ENCODE results near the gene CTNNA3. TPM values are rescaled to one million over a fixed set of nuclear protein-coding genes. Genes with fewer than 3 reads are reported as not detected.

Gene CTNNA3
- total and polyA plus RNA-seq, 12 donors, result 0.03 to 14.4 (median 0.47) TPM; not detected in 1

DNA sequence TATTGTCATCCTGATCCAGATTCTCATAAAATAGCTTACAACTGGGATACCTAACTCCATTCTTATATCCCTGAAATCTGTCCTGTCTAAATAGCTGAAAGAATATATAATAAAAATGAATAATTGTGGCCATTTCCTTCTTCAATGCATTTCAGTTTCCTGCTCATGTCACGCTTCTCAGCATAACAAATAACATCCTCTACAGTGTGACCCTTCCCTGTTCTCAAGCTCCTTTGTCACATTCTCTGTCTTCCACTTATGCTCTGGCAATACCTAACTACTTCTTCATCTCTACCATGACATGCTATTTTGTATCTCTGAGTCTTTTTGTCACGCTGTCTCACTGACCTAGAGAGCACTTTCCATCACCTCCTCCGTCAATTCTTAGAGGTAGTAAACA lies 1654.2 kb downstream of the CTNNA3 start:
- no peak for DNase-seq
- 51 to 80% (median 65%) methylated on average over 3 of the region's 3 CpGs for WGBS, 4 donors
- Histone ChIP-seq H3K36me3 (replicated peaks in 1 of 2) (no peaks in the 10 kb centered on the region), H3K27ac (no peak overlapping the region), H3K27me3 (no peaks in the 10 kb centered on the region), H3K9me3 (replicated peaks in 1 of 3) (no peaks in the 10 kb centered on the region), H3K4me3 (no peak overlapping the region), H3K4me1 (replicated peaks in 1 of 2) (no peaks in the 10 kb centered on the region)
- TF ChIP-seq, protein P1, sequence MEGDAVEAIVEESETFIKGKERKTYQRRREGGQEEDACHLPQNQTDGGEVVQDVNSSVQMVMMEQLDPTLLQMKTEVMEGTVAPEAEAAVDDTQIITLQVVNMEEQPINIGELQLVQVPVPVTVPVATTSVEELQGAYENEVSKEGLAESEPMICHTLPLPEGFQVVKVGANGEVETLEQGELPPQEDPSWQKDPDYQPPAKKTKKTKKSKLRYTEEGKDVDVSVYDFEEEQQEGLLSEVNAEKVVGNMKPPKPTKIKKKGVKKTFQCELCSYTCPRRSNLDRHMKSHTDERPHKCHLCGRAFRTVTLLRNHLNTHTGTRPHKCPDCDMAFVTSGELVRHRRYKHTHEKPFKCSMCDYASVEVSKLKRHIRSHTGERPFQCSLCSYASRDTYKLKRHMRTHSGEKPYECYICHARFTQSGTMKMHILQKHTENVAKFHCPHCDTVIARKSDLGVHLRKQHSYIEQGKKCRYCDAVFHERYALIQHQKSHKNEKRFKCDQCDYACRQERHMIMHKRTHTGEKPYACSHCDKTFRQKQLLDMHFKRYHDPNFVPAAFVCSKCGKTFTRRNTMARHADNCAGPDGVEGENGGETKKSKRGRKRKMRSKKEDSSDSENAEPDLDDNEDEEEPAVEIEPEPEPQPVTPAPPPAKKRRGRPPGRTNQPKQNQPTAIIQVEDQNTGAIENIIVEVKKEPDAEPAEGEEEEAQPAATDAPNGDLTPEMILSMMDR (IDR thresholded peaks at IDR 0.05), result no peak
- no peak for TF ChIP-seq POLR2A (IDR thresholded peaks at IDR 0.05)
- intact Hi-C loops (cut with DNase I), result no loop called here

GRCh38 chr10:66038623-66039022 lies 1657.4 kb downstream of the CTNNA3 start:
- TF ChIP-seq, protein P1 (IDR thresholded peaks at IDR 0.05), result no peak
- TF ChIP-seq POLR2A (IDR thresholded peaks at IDR 0.05), result no peak
- Histone ChIP-seq H3K36me3 (replicated peaks in 1 of 2) (no peaks in the 10 kb centered on the region), H3K9me3 (replicated peaks in 1 of 3) (no peaks in the 10 kb centered on the region), H3K27me3 (no peaks in the 10 kb centered on the region), H3K27ac (no peak overlapping the region), H3K4me1 (replicated peaks in 1 of 2) (no peaks in the 10 kb centered on the region), H3K4me3 (no peak overlapping the region)
- intact Hi-C loops (cut with DNase I), result no loop called here
- DNase-seq, result no peak
- 57 to 78% (median 71%) methylated on average over 1 of the region's 1 CpG for WGBS, 4 donors

- no peaks in the 10 kb centered on the region for H3K4me1 ChIP-seq (replicated peaks in 1 of 2)
- H3K9me3 ChIP-seq (replicated peaks in 1 of 3), result no peaks in the 10 kb centered on the region
- H3K27me3 ChIP-seq, result no peaks in the 10 kb centered on the region
- no peak overlapping the region for H3K4me3 ChIP-seq
- H3K36me3 ChIP-seq (replicated peaks in 1 of 2), result no peaks in the 10 kb centered on the region
- intact Hi-C loops (cut with DNase I), result no loop called here
- H3K27ac ChIP-seq, result no peak overlapping the region
- no peak for DNase-seq
- 85 to 90% (median 86%) methylated on average over 2 of the region's 2 CpGs for WGBS, 4 donors
- no peak for TF ChIP-seq POLR2A (IDR thresholded peaks at IDR 0.05)
- TF ChIP-seq, protein P1 (IDR thresholded peaks at IDR 0.05), result no peak
These were observed 1669.7 kb downstream of the CTNNA3 start for GRCh38 chr10:66026321-66026720.

GRCh38 chr10:66025186-66025585 lies 1670.8 kb downstream of the CTNNA3 start:
- H3K9me3 ChIP-seq (replicated peaks in 1 of 3), result no peaks in the 10 kb centered on the region
- no peaks in the 10 kb centered on the region for H3K4me1 ChIP-seq (replicated peaks in 1 of 2)
- no peaks in the 10 kb centered on the region for H3K27me3 ChIP-seq
- no peak overlapping the region for H3K27ac ChIP-seq
- no peaks in the 10 kb centered on the region for H3K36me3 ChIP-seq (replicated peaks in 1 of 2)
- intact Hi-C loops (cut with DNase I), result no loop called here
- H3K4me3 ChIP-seq, result no peak overlapping the region
- no peak for DNase-seq
- TF ChIP-seq POLR2A (IDR thresholded peaks at IDR 0.05), result no peak
- TF ChIP-seq, protein P1 (IDR thresholded peaks at IDR 0.05), result no peak
